DLD1 (cell line): ENCODE results near the gene KCNH3.

Experiments used
- in situ Hi-C: cut with HindIII; loops from 2 replicates; pipeline ENCODE4 v1.10.0; 2017; ENCODE audit warnings: low sequenced_read_pairs

KCNH3 gene

DNA sequence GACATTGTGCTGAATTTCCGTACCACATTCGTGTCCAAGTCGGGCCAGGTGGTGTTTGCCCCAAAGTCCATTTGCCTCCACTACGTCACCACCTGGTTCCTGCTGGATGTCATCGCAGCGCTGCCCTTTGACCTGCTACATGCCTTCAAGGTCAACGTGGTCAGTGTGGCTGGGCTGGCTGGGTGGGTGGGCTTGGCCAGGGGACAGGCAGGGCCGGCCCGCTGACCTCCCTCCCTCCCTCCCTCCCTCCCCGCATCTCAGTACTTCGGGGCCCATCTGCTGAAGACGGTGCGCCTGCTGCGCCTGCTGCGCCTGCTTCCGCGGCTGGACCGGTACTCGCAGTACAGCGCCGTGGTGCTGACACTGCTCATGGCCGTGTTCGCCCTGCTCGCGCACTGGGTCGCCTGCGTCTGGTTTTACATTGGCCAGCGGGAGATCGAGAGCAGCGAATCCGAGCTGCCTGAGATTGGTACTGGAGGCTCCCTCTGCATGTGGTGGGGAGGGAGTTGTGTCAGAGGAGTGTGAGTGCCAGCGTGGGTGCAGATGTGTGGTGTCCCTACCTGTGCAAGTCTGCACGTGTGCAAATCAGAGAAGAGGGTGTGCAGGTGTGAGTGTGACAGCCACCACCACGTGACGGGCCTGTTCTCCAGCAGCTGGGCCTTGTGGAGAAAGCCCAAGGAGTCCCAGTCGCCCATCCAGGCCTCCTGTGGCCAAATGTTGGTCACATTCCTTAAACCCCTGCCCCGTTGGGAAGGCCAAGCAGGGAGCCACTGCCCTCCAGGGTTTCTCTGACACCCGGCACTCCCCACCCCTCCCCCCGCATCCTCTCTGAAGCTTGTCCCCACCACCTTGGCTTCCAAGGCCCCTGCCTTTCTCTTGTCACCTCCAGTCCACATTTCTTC is 5.3 kb downstream of the KCNH3 start:
- in situ Hi-C loops, result no loop called here

DNA sequence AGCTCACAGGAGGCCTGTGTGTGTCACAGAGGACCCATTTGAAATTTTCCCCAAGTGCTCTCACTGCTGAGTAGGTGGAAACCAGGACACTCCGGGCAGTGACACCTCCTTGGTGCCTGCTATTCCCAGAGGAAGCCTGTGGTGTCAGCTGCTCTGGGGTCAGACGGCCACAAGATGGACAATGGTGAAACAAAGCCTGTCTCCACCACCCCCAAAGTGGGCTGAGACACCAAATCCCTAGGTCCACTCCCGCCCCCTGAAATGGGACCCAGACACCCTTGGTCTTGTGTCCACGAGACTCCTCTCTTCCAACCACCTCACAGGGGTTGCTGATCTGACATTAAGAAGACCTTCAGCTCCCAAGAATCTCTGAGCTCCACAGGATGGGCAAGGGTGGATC is 7.0 kb downstream of the KCNH3 start:
- in situ Hi-C loops, result no loop called here

- in situ Hi-C loops, result no loop called here
Measured at GRCh38 chr12:49546481-49546880, 7.7 kb downstream of the KCNH3 start.

GRCh38 chr12:49547090-49547690 is 8.4 kb downstream of the KCNH3 start:
- in situ Hi-C loops, result no loop called here

DNA sequence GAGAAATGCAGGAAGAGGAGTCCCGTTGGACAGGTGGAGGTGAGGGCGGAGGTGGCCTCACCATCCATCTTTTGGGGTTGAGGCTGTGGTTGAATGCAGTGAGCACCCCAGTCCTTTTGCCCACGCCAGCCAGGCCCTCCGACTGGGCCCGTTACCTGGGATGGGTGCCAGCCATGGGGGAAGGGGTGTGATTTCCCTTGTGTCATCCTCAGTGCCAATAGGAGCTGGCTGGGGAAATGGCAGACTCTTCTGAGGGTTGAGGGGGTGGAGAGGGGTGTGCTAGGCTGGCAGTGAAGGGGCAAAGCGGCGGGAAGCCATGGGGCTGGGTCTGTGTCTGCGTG is 9.6 kb downstream of the KCNH3 start:
- in situ Hi-C loops, result no loop called here

GRCh38 chr12:49548822-49549648 is 10.2 kb downstream of the KCNH3 start:
- in situ Hi-C loops, result no loop called here

DNA sequence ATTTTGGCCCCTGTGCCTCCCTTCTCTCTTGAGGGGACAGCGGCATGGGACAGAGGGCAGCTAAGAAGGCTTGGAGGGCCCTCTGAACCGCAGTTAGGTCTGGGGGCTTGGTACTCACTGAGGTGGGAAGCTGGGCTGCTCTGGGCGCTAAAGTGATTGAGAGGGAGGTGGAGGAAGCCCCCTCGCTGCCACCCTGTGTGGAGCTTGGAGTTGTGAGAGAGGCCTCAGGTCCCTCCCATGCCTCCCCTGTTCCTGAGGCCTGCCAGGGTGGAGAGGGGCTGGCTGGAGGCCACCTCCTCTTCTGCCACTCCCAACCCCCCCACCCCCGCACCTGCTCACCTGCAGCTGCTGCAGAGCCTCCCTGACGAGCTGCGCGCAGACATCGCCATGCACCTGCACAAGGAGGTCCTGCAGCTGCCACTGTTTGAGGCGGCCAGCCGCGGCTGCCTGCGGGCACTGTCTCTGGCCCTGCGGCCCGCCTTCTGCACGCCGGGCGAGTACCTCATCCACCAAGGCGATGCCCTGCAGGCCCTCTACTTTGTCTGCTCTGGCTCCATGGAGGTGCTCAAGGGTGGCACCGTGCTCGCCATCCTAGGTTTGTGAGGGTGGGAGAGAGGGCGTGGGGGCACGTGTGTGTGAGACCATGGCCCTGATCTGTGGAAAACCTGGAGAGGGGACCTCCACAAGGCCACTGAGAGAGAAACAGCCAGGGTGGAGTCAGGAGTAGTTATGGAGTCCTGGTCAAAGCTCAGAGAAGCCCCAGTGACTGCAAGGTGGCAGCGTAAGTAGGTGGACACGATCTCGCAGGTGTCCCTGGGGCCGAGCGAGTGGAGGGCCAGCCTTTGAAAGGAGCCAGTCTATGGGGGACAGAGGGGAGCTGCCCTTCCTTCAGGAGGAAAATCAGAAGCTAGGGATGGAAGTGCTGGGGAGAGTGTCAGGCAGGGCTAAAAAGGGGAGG is 11.2 kb downstream of the KCNH3 start:
- in situ Hi-C loops, result no loop called here

DNA sequence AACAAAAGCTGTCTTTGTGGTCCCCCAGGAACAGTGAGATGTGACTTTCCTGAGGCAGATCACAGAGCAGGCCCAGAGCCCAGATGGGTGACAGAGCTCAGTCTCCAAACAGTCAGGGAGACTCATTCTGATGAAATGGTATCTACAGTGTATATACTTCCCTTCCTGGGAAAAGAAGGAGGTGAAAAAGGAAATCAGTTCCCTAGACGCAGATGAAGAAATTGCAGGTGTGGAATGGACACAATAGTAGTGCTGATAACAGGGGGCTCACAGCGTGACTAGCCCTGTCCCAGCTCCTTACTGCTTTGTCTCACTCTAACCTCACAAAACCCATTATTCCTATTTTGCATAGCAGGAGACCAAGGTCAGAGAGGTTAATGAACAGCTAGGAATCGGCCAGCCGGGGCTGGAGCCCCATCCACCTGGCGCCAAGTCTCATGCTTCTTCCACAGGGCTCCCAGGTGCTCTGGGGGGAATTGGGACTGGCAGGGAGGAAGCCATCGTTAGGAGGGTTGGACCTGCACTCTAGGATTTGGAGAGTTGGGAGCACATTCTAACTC is 11.9 kb downstream of the KCNH3 start:
- in situ Hi-C loops, result no loop called here

GRCh38 chr12:49552014-49552413 is 13.2 kb downstream of the KCNH3 start:
- in situ Hi-C loops, result no loop called here

DNA sequence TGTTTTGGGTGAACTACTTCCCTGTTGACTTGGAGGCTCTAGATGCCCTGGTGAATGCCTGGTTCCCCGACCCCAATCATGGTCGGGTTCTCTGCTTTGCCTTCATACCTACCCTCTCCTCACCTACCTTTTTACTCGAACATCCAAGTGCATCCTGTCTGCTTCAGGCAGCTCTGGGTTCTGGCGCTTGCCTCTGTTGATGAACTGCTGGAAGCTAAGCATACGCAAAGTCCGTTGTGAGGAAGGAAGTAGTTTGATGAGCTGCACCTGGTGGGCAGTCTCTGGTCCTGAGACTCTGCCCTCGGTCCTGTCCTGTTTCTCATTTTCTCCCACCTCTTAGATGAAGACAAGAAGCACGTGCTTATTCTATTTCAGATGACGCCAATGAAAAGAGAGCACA is 13.6 kb downstream of the KCNH3 start:
- in situ Hi-C loops, result no loop called here

GRCh38 chr12:49552899-49553298 is 14.1 kb downstream of the KCNH3 start:
- in situ Hi-C loops, result no loop called here

DNA sequence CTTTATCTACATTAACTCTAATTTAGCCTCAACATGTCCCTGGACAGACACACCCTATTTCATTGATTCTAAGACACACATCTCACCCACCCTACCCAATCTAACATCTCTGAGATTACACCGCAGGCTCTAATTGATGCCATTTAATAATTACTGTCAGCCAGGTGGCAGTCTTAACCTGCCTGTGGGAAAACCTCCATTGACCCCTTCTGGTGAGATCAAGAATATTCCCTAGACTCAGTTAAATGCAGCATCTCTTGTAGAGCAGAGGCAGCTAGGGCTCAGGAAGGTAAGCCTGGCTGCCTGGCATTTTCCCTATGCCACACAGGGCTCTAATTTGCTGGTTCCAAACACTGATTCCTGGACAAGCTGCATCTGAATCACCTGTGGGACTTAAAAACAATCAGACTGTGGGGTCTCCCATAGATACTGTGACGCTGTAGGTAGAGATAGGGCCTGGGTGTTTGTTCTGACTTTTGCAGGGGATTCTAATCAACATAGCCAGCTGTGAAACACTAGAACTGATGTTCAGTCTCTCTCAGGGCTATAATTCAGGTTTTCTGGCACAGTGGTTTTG is 14.8 kb downstream of the KCNH3 start:
- in situ Hi-C loops, result no loop called here

GRCh38 chr12:49554266-49554665 is 15.4 kb downstream of the KCNH3 start:
- in situ Hi-C loops, result no loop called here

GRCh38 chr12:49555631-49556390 is 17.0 kb downstream of the KCNH3 start:
- in situ Hi-C loops, result no loop called here

- in situ Hi-C loops, result no loop called here
Measured at GRCh38 chr12:49556391-49557186, 17.8 kb downstream of the KCNH3 start.

DNA sequence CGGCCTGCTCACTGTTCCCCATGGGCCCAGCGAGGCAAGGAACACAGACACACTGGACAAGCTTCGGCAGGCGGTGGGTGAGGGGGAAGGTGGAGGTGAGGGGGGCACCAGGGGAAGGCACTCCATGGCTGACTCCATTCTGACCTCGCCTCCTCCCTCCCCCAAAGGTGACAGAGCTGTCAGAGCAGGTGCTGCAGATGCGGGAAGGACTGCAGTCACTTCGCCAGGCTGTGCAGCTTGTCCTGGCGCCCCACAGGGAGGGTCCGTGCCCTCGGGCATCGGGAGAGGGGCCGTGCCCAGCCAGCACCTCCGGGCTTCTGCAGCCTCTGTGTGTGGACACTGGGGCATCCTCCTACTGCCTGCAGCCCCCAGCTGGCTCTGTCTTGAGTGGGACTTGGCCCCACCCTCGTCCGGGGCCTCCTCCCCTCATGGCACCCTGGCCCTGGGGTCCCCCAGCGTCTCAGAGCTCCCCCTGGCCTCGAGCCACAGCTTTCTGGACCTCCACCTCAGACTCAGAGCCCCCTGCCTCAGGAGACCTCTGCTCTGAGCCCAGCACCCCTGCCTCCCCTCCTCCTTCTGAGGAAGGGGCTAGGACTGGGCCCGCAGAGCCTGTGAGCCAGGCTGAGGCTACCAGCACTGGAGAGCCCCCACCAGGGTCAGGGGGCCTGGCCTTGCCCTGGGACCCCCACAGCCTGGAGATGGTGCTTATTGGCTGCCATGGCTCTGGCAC is 18.5 kb downstream of the KCNH3 start:
- in situ Hi-C loops, result no loop called here

GRCh38 chr12:49557917-49558215 is 19.0 kb downstream of the KCNH3 start:
- in situ Hi-C loops, result no loop called here

- in situ Hi-C loops, result no loop called here
Measured at GRCh38 chr12:49558526-49558925, 19.7 kb downstream of the KCNH3 start.
